Gastroesophageal sphincter (tissue), 3 donors: Measurements from ENCODE around the gene OR7G2.

ENCODE experiments used
- POLR2A ChIP-seq, 2 donors: fragments of 450-650 bp; IDR thresholded peaks; one replicate each; pipeline ENCODE4 v1.6.1; 2017; ENCODE audit warnings: antibody characterized with exemption in 2 of 2, mild to moderate bottlenecking in 2 of 2, moderate library complexity in 1 of 2
- TF ChIP-seq, protein P1 (sequence below), 4 experiments: fragments of 200-600 bp in 2 of 4; fragments of 450-650 bp in 2 of 4; sonication (generic) in 1 of 4; IDR thresholded peaks; one replicate each; pipeline ENCODE4 v1.5.1; 2017 to 2019; ENCODE audit warnings: antibody characterized with exemption in 4 of 4, mild to moderate bottlenecking in 2 of 4, moderate library complexity in 2 of 4

- TF ChIP-seq, protein P1, sequence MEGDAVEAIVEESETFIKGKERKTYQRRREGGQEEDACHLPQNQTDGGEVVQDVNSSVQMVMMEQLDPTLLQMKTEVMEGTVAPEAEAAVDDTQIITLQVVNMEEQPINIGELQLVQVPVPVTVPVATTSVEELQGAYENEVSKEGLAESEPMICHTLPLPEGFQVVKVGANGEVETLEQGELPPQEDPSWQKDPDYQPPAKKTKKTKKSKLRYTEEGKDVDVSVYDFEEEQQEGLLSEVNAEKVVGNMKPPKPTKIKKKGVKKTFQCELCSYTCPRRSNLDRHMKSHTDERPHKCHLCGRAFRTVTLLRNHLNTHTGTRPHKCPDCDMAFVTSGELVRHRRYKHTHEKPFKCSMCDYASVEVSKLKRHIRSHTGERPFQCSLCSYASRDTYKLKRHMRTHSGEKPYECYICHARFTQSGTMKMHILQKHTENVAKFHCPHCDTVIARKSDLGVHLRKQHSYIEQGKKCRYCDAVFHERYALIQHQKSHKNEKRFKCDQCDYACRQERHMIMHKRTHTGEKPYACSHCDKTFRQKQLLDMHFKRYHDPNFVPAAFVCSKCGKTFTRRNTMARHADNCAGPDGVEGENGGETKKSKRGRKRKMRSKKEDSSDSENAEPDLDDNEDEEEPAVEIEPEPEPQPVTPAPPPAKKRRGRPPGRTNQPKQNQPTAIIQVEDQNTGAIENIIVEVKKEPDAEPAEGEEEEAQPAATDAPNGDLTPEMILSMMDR (IDR thresholded peaks at IDR 0.05): no peak
- no peak for TF ChIP-seq POLR2A (IDR thresholded peaks at IDR 0.05)
These were observed 25.1 kb upstream of the OR7G2 start for GRCh38 chr19:9132422-9132821.
